H1 (cell line): ENCODE data around the gene TMSB4Y. TPM values are rescaled to one million over a fixed set of nuclear protein-coding genes. Genes with fewer than 3 reads are reported as not detected.

Experiments used
- ASH2L ChIP-seq: fragments of 200-600, 300-600 bp; sonication (generic); IDR thresholded peaks from one replicate; pipeline ENCODE4 v1.7.1; 2017; ENCODE audit warnings: low read length
- BACH1 ChIP-seq: IDR thresholded peaks from 2 replicates; pipeline ENCODE4 v1.6.1; 2012; ENCODE audit warnings: low read length, improper control_type of control experiment
- CEBPB ChIP-seq: IDR thresholded peaks from 2 replicates; pipeline ENCODE4 v1.6.1; 2012; ENCODE audit warnings: low read depth, low read length
- CHD2 ChIP-seq: IDR thresholded peaks from 2 replicates; pipeline ENCODE4 v1.6.1; 2012; ENCODE audit warnings: low read length, improper control_type of control experiment
- CREB1 ChIP-seq: IDR thresholded peaks from 2 replicates; pipeline ENCODE4 v1.6.1; 2012; ENCODE audit warnings: inconsistent platforms
- HDAC2 ChIP-seq, 2 experiments: fragments of 300-600 bp in 1 of 2; sonication (generic) in 1 of 2; IDR thresholded peaks; 2 replicates each; pipeline ENCODE4 v1.6.1; 2011 to 2012; ENCODE audit warnings: low read depth in 2 of 2, low read length in 2 of 2, mild to moderate bottlenecking in 2 of 2, moderate library complexity in 2 of 2, borderline replicate concordance in 1 of 2, inconsistent platforms in 1 of 2
- HDAC6 ChIP-seq: IDR thresholded peaks from one replicate; pipeline ENCODE4 v1.7.1; 2012; ENCODE audit warnings: low read depth, mild to moderate bottlenecking, inconsistent platforms, low read length, moderate library complexity
- RAD21 ChIP-seq, 2 experiments: IDR thresholded peaks in 1 of 2; conservative IDR thresholded peaks in 1 of 2; 2 replicates each; pipeline ENCODE4 v1.6.1; 2011; ENCODE audit warnings: low read depth in 2 of 2, low read length in 2 of 2, improper control_type of control experiment in 1 of 2, inconsistent platforms in 1 of 2, mild to moderate bottlenecking in 1 of 2, moderate library complexity in 1 of 2
- SUZ12 ChIP-seq: fragments of 200-600 bp; sonication (generic); IDR thresholded peaks from 2 replicates; pipeline ENCODE4 v1.6.1; 2012; ENCODE audit warnings: mild to moderate bottlenecking, inconsistent platforms, low read length, moderate library complexity, mixed read lengths
- polyA plus RNA-seq, 7 experiments: library from polyadenylated mRNA; depleted of rRNA in 3 of 7; stranded (reverse) in 5 of 7; unstranded in 2 of 7; fragments of >200 nt in 5 of 7; fragments of 200-250 nt in 2 of 7; gene quantifications; 1 replicate in 5 of 7; 2 replicates in 1 of 7; 4 replicates in 1 of 7; pipeline versions ENCODE4 v1.2.1 to v1.2.3, GENCODE V29; 2011 to 2013; ENCODE audit warnings: missing spikeins in 2 of 7, mixed read lengths in 2 of 7
- total RNA-seq: library from RNA; stranded (reverse); fragmentation: NEBNext Ultra II Directional; extraction: Animal tissue kit (Norgen Biotek cat#: 25700); gene quantifications from 2 replicates; pipeline ENCODE4 v1.2.1, GENCODE V29; 2021
- TF ChIP-seq, protein P1 (sequence below), 3 experiments: IDR thresholded peaks; 1 replicate in 2 of 3; 2 replicates in 1 of 3; pipeline versions ENCODE4 v1.5.1 to v1.6.1; 2011; ENCODE audit warnings: low read length in 3 of 3, mild to moderate bottlenecking in 3 of 3, inconsistent platforms in 2 of 3, low read depth in 1 of 3, moderate library complexity in 1 of 3; ENCODE audit not compliant: insufficient read depth in 1 of 3; ENCODE audit errors: control extremely low read depth in 1 of 3

TMSB4Y gene
- total and polyA plus RNA-seq, 2 of the 8 experiments (the other 6 are each of a cell fraction or from before 2014, with no cell fraction given), result 2.0 to 2.6 TPM

- TF ChIP-seq, protein P1, sequence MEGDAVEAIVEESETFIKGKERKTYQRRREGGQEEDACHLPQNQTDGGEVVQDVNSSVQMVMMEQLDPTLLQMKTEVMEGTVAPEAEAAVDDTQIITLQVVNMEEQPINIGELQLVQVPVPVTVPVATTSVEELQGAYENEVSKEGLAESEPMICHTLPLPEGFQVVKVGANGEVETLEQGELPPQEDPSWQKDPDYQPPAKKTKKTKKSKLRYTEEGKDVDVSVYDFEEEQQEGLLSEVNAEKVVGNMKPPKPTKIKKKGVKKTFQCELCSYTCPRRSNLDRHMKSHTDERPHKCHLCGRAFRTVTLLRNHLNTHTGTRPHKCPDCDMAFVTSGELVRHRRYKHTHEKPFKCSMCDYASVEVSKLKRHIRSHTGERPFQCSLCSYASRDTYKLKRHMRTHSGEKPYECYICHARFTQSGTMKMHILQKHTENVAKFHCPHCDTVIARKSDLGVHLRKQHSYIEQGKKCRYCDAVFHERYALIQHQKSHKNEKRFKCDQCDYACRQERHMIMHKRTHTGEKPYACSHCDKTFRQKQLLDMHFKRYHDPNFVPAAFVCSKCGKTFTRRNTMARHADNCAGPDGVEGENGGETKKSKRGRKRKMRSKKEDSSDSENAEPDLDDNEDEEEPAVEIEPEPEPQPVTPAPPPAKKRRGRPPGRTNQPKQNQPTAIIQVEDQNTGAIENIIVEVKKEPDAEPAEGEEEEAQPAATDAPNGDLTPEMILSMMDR (IDR thresholded peaks at IDR 0.05; ENCODE audit: control extremely low read depth in 1 of 3, insufficient read depth in 1 of 3, low read depth in 1 of 3, low read length in 3 of 3), result peak; percentile 9 to 54 (median 48)
- TF ChIP-seq HDAC2 (IDR thresholded peaks at IDR 0.05; ENCODE audit: borderline replicate concordance in 1 of 2, low read depth in 2 of 2, low read length in 2 of 2) (no peak), CREB1 (no peak), SUZ12 (no peak), CEBPB (no peak), ASH2L (no peak), BACH1 (no peak), HDAC6 (no peak), RAD21 (IDR thresholded peaks at IDR 0.05 in 1 of 2, conservative IDR thresholded peaks at IDR 0.05 in 1 of 2; ENCODE audit: low read depth in 2 of 2, low read length in 2 of 2) (peak; percentile 77 to 85), CHD2 (0 out of 2 replicates have a peak, but pooled peaks have one; percentile 18)
Measured at GRCh38 chrY:13729517-13729916, 25.8 kb downstream of the TMSB4Y start (continued).
